Right forelimb (tissue), 1 donor: Measurements from ENCODE around the gene TCIRG1.

Experiments used
- DNase-seq: peaks from one replicate; pipeline ENCODE4 v3.0.0-alpha.2; 2018

The TCIRG1 gene

GRCh38 chr11:68004551-68005335 is 34.1 kb upstream of the TCIRG1 start:
- no peak for DNase-seq

DNA sequence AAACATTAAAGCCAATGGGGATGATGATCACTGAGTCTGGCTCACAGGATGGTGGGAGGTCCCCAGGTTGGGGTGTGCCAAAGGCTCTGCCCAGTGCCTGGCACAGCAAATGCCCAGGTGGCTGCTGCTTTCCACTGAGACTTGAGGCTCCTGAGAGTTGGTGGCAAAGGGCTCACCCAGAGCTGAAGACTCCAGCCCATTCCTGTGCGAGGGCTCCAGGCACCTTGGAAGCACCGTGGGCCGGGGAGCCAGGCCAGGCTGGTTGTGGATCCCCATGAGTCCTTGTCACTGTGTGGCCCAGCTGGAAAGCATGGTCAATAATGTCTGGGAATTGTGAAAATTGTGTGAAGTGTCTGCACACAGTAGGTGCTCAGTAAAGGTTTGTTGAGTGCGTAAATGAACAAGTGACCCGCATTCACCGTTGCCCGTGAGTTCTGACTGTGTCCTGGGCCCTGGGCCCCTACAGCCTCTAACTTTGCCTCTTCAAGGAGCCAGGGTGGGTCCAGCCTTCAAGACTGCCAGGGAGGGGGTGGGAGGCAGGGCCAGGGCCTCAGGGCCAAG is 32.1 kb upstream of the TCIRG1 start:
- no peak for DNase-seq

DNA sequence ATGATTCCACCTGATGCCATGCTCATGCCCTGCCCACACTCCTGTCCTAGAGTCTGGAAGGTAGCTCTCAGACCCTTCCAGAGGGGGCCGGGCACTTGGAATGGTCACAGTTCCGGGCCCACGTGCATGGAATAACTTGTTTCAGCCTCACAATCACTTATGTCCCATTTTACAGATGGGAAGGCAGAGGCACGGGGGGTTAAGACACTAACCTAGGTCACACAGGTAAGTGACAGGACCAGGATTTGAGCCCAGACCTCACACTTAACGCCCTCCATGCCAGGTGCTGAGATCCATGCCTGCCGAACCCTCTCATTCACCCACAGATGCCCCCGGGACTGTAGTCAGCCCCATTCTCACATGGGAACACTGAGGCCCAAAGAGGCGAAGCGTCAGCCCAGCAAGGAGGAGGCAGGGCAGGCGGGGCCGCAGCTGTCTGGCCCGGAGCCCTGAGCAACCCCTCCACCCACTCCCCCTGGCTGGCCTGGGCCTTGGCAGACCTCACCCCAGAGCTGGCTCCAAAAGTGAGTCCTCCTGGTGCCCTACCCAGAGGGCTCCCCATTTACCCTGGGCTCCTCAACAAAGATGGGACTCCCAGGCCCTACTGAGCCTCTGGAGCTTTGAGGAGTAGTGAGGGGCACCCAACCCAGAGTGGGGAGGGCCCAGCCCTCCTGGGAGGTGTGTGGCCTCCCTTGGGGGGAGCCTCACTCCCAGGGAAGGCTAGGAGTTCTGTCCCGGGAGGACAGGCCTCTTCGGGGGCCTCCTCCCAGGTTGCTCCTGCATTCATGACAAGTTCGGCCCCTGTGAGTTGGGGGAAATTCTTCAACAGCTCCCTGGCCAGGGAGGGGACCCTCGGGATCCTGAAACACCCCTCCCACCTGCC is 31.1 kb upstream of the TCIRG1 start:
- no peak for DNase-seq

GRCh38 chr11:68008381-68009337 is 30.2 kb upstream of the TCIRG1 start:
- no peak for DNase-seq

GRCh38 chr11:68009391-68010089 is 29.3 kb upstream of the TCIRG1 start:
- DNase-seq: no peak

- peak; percentile 78 for DNase-seq
Measured at GRCh38 chr11:68010090-68011041, 28.5 kb upstream of the TCIRG1 start, which contains the start of gene ALDH3B1. Gene ALDH3B1, plus strand, starts transcription at chr11:68010327. Its CDS starts 4,971 bp downstream, at chr11:68015298.

GRCh38 chr11:68011051-68011943 is 27.5 kb upstream of the TCIRG1 start:
- DNase-seq: no peak

GRCh38 chr11:68012044-68012842 is 26.6 kb upstream of the TCIRG1 start:
- DNase-seq: no peak

GRCh38 chr11:68012843-68013610 is 25.8 kb upstream of the TCIRG1 start:
- DNase-seq: no peak

DNA sequence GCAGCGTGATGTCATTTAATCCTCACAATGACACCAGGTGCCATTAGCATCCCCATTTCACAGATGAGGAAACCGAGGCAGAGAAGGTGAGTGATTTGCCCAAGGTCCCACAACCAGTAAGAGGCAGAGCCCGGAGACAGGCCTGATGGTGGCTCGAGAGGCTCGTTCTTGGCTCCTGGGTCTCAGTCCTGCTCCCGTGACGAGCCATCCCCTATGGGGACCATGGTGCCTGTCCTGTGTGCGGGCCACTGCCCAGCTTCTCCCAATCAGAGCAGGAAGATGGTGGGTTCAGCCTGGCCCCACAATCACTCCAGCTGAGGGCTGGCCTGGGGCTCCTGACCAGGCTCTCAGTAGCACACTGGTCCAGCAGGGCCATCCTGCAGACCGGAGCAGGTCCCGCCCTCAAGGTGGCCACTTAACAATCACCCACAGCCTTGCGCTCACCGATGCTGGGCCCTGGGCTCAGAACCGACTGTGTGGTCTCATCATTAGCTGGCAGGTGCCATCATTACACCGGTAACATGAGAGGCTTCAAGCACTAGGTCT is 25.1 kb upstream of the TCIRG1 start:
- no peak for DNase-seq

DNA sequence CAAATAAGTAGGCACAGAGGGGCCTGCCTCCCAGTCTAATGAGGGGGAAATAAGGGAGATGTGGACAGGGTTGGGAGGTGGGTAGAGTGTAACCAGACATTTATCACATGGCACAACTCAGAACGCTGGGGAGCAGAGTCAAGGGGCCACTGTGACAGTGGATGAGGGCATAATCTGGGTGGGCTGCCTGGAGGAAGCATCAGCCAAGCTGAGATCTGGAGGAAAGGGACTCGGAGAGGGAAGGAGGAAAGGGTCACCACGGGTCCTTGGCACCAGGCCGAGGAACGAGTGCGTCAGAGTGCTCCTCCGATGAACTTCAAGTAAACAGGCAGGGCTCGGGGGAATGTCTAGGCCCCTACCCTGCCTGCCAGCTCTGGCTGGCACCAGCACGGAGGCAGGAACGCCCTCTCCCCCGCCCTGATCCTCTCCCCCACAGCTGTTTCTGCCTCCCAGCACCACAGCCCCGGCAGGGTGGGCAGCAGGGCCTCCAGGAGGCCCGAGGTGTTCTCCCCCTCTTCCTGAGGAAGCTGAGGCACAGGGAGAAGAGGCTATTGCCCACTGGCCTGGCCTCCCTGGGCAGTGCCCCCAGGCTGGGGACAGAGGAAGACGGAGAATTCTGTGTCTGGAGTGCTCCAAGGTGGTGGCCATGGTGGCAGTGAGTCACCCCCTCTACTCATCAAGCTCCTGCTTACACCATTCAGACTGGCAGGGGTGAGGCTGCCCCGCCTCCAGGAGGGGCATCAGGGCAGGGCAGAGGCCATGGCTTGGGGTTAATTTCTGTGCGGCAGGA is 24.5 kb upstream of the TCIRG1 start:
- DNase-seq: no peak

DNA sequence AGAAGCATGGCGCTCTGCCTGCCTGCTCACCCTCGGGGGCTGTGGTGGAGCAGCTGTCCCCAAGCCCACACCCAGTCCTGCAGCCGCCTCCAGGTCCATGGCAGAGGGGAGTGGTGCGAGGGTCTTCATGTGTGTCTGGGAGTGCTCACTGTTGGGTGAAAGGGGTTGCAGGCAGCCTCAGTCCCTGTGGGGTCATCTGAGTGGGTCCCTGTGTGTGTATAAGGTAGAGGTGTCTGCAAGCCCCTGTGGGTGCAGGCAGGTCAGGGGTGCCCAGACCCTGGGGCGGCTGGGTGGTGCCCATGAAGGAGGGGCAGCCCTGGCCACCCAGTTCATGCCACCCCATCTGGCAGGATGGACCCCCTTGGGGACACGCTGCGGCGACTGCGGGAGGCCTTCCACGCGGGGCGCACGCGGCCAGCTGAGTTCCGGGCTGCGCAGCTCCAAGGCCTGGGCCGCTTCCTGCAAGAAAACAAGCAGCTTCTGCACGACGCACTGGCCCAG is 23.8 kb upstream of the TCIRG1 start:
- no peak for DNase-seq

GRCh38 chr11:68015467-68015866 is 23.4 kb upstream of the TCIRG1 start:
- DNase-seq: no peak

- DNase-seq: no peak
Measured at GRCh38 chr11:68016161-68016903, 22.5 kb upstream of the TCIRG1 start.
